SK-N-MC (cell line): Measurements from ENCODE around the gene PRKAR1B.

ENCODE experiments used
- DNase-seq: peaks from one replicate; pipeline ENCODE4 v3.0.0-alpha.2; 2011; ENCODE audit warnings: low read depth, low spot score
- H3K27ac ChIP-seq: fragments of 200-600 bp; sonication (generic); 2 replicates; pipeline ENCODE4 v1.5.1; 2016; ENCODE audit warnings: mixed run types
- H3K36me3 ChIP-seq: fragments of 200-600 bp; sonication (generic); 2 replicates; pipeline ENCODE4 v1.6.1; 2017; ENCODE audit warnings: antibody characterized with exemption, low read length, mixed read lengths; ENCODE audit not compliant: insufficient read depth
- H3K4me3 ChIP-seq: fragments of 200-600 bp; sonication (generic); 2 replicates; pipeline ENCODE4 v1.5.1; 2016
- H3K9ac ChIP-seq: fragments of 200-600 bp; sonication (generic); 2 replicates; pipeline ENCODE4 v1.8.0; 2017; ENCODE audit warnings: mixed run types, mixed read lengths; ENCODE audit not compliant: insufficient read length
- H3K9me3 ChIP-seq: fragments of 200-600 bp; sonication (generic); 2 replicates; pipeline ENCODE4 v1.6.1; 2017; ENCODE audit warnings: low read depth, mild to moderate bottlenecking, antibody characterized with exemption, low read length, moderate library complexity, mixed read lengths
- EZH2 ChIP-seq: fragments of 200-600 bp; sonication (generic); IDR thresholded peaks from one replicate; pipeline ENCODE4 v1.6.1; 2017; ENCODE audit warnings: antibody characterized with exemption
- FOXP2 ChIP-seq: optimal IDR thresholded peaks from 2 replicates; pipeline ENCODE3; 2011; ENCODE audit warnings: mild to moderate bottlenecking, moderate library complexity; ENCODE audit not compliant: insufficient read depth; ENCODE audit errors: extremely low read length, control extremely low read depth
- POLR2AphosphoS5 ChIP-seq: IDR thresholded peaks from 2 replicates; pipeline ENCODE4 v1.6.1; 2012; ENCODE audit warnings: mild to moderate bottlenecking, low read depth, low read length, borderline replicate concordance

The PRKAR1B gene

DNA sequence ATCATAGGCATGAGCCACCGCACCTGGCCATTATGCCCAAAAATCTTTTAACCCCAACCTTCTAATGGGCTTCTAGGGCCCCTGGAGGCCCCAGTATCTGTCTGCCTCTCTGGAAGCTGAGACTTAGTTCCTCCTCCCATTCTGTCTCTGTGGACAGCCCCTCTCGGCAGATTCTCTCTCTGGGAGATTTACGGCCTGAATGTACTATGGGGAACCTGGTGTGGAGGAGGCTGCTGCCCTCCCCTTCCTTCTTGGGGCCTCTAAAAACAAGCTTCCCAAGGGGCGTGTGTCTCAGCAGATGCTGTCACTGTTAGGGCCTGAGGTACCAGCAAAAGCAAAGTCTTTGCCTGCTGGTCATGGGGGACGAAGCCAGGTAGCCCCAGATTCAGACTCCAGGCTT, 35.8 kb upstream of the PRKAR1B start:
- Histone ChIP-seq H3K4me3 (no peak overlapping the region), H3K9me3 (no peaks in the 10 kb centered on the region), H3K9ac (no peak overlapping the region), H3K36me3 (peaks cover 56% of the 10 kb centered on the region), H3K27ac (no peak overlapping the region)
- DNase-seq, result no peak
- TF ChIP-seq EZH2 (no peak), FOXP2 (no peak), POLR2AphosphoS5 (no peak)

DNA sequence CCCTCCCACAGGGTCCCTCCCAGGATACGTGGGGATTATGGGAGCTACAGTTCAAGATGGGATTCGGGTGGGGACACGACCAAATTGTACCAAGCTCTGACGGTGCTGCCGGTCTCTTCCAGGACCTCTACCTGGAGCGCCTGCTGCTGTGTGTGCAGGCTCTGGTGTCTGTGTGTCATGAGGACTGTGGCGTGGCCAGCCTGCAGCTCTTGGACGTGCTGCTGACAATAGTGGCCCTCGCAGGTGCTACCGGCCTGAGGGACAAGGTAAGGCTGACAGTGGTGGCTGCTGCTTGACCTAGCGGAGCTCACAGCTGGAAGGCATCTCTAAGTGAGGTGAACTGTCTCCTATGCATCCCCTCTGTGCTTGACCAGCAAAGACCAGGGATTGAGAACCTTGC, 34.5 kb upstream of the PRKAR1B start:
- Histone ChIP-seq H3K4me3 (no peak overlapping the region), H3K36me3 (peaks cover 65% of the 10 kb centered on the region)
- no peak for TF ChIP-seq EZH2
- no peak for TF ChIP-seq POLR2AphosphoS5
- no peak for TF ChIP-seq FOXP2

DNA sequence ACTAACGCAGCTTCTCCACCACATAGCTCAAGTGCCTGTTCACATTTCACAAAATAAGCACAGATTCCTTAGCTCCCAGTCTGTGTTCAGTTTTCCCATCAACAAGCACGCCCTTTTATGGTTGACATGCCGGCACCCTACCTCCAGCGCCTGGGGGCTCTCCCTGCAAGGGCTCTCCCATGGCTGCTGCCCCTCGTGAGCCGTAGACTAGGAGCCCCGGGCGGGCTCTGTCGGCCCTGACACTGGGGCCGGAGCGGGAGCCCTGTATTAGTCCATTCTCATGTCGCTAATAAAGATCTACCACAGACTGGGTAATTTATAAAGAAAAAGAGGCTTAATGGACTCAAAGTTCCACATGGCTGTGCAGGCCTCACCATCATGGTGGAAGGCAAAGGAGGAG, 34.0 kb upstream of the PRKAR1B start:
- TF ChIP-seq EZH2 (no peak), FOXP2 (no peak), POLR2AphosphoS5 (no peak)
- H3K36me3 ChIP-seq, result peaks cover 70% of the 10 kb centered on the region
- H3K4me3 ChIP-seq, result no peak overlapping the region
- H3K9ac ChIP-seq, result no peak overlapping the region
- DNase-seq, result no peak
- H3K27ac ChIP-seq, result no peak overlapping the region
- no peaks in the 10 kb centered on the region for H3K9me3 ChIP-seq

More for the DNA sequence above, 34.5 kb upstream of the PRKAR1B start:
- H3K9me3 ChIP-seq, result no peaks in the 10 kb centered on the region
- DNase-seq, result no peak
- H3K9ac ChIP-seq, result no peak overlapping the region
- no peak overlapping the region for H3K27ac ChIP-seq

DNA sequence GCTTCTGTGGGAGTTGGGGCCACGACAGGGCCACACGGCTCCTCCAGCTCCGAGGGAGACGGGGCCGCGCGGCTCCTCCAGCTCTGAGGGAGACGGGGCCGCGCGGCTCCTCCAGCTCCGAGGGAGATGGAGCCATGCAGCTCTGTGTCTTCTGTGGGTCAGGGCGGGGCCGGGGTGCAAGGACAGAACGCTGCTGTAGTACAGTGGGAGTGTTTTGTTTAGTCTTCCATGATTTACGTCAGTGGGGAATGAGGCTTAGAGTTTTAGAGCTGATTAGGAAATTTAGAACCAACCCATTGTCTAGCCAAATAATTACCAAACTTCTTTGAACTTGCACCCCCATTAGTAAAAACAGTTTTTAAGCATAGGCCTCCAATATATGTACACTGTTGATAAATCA, 32.9 kb upstream of the PRKAR1B start:
- Histone ChIP-seq H3K9ac (no peak overlapping the region), H3K27ac (no peak overlapping the region), H3K36me3 (peaks cover 65% of the 10 kb centered on the region), H3K9me3 (no peaks in the 10 kb centered on the region), H3K4me3 (no peak overlapping the region)
- TF ChIP-seq POLR2AphosphoS5 (no peak), EZH2 (no peak), FOXP2 (no peak)
- DNase-seq, result no peak

DNA sequence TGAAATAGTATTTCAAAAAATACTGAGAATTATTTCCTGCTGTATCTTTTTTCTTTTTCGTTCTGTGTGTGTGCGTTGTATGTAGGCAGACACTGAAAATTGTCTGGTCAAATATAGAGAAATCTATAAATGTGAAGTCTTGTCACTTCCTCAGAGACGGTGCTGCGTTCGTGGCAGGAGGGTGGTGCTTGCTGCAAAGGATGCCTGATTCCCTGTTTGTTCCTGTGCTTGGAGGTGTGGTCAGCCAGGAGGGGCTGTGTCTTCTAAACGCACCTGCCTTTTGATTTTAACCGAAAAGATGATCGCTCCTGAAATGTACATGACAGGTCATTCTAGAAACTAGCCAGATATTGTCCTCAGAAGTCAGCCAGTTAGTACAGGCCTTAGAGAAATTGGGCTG, 32.5 kb upstream of the PRKAR1B start:
- TF ChIP-seq EZH2, result no peak
- TF ChIP-seq POLR2AphosphoS5, result no peak
- no peak for TF ChIP-seq FOXP2
- peaks cover 65% of the 10 kb centered on the region for H3K36me3 ChIP-seq
- H3K27ac ChIP-seq, result no peak overlapping the region
- H3K4me3 ChIP-seq, result no peak overlapping the region
- H3K9me3 ChIP-seq, result no peaks in the 10 kb centered on the region
- no peak overlapping the region for H3K9ac ChIP-seq
- DNase-seq, result no peak

DNA sequence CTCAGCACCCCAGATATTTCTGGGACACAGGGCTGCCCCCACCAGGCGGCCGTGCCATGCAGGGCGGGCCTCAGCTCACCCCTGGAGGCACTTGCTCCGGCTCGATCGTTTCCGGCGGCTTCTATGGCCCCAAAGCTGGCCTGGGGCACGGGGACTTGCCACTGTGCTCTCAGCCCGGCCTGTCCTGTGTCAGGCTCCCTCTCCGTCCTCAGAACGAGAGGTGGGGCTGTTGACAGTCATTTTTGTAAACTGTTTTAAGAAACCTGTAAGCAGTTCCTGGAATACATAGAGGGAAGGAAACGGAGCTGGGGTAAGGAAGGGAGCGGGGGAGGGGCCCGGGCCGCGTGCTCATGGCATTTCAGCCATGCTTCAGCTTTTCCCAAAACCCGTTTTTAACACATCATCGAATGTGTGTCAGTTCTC, 30.7 kb upstream of the PRKAR1B start:
- Histone ChIP-seq H3K4me3 (no peak overlapping the region), H3K27ac (no peak overlapping the region), H3K36me3 (peaks cover 53% of the 10 kb centered on the region), H3K9me3 (no peaks in the 10 kb centered on the region), H3K9ac (no peak overlapping the region)
- TF ChIP-seq EZH2, result no peak
- no peak for DNase-seq

DNA sequence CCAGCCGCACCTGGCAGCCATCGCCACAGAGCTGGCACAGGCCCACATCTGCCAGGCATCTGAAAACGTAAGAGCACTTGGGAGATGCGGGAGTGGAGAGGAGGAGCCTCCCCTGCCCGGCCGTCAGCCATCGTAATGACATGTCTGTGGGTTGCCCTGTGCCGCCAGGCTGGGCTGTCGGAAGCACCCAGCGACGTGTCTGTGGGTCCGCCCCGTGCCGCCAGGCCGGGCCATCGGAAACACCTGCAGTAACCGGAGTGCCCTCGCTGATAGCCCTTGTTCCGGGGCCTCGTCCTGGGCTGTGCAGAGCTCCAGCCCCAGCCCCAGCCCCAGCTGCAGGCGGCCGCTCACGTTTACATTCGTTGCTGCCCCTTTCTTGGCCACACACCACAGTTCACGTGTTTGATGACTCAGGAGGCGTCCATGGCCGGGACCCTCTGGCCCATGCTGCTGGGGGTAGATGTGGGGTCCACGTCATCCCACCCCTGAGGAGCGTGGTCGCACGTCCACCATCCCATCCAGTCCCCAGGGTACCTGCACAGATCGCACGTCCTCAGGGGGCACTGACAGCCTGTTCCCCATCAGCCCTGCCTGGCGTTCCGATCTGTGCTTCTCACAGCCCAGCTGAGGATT, 30.0 kb upstream of the PRKAR1B start:
- no peak for DNase-seq
- H3K9ac ChIP-seq, result no peak overlapping the region
- peaks cover 53% of the 10 kb centered on the region for H3K36me3 ChIP-seq
- H3K27ac ChIP-seq, result no peak overlapping the region
- no peak for TF ChIP-seq POLR2AphosphoS5
- no peak overlapping the region for H3K4me3 ChIP-seq
- H3K9me3 ChIP-seq, result no peaks in the 10 kb centered on the region

DNA sequence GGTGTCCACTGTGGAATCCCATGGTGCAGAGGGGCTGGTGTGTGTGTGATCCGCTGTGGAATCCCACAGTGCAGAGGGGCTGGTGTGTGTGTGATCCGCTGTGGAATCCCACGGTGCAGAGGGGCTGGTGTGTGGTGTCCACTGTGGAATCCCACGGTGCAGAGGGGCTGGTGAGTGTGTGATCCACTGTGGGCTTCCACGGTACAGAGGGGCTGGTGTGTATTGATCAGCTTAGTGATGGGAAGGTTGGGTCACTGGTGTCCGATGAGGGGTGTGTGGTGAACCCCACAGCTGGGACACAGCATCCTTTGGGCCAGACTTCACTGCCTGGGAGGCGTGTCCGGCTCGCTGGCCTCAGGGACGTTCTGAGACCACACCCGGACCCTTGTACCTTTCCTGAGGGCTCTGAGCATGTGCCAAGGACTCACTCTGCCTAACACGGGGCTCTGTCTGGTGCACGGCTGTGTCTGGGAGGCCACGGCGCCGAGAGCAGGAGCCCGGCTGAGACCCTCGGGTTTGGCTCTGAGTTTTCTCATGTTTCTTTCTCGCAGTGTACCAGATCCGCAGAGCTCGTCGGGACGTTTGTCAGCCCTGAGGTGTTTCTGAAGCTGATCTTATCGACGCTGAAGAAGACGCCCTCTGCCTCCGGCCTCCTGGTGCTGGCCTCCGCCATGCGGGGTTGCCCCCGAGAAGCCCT, 29.3 kb upstream of the PRKAR1B start:
- no peak for DNase-seq
- H3K36me3 ChIP-seq, result peaks cover 48% of the 10 kb centered on the region

DNA sequence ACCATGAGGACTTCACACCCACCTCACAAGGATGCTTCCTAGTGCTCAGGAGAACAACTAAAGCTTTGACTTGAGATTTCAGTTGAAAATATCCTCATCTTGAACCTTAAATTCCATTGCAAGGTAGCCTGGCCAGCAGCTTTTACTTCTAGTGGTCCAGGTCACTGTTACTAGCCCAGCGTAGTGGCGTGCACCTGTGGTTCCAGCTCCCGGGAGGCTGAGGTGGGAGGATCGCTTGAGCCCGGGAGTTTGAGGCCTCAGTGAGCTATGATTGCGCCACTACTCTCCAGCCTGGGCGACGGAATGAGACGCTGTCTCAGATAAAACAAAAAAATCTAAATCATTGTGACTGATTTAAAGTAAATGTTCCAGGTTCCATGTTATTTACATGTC, 28.3 kb upstream of the PRKAR1B start:
- TF ChIP-seq FOXP2, result no peak
- no peak for TF ChIP-seq EZH2
- no peak for TF ChIP-seq POLR2AphosphoS5
- Histone ChIP-seq H3K9me3 (no peaks in the 10 kb centered on the region), H3K36me3 (peaks cover 46% of the 10 kb centered on the region), H3K27ac (no peak overlapping the region), H3K9ac (no peak overlapping the region), H3K4me3 (no peak overlapping the region)
- DNase-seq, result no peak

More for the DNA sequence above, 29.3 kb upstream of the PRKAR1B start:
- no peaks in the 10 kb centered on the region for H3K9me3 ChIP-seq
- no peak for TF ChIP-seq EZH2
- TF ChIP-seq POLR2AphosphoS5, result no peak
- TF ChIP-seq FOXP2, result no peak
- H3K27ac ChIP-seq, result no peak overlapping the region
- no peak overlapping the region for H3K4me3 ChIP-seq
- no peak overlapping the region for H3K9ac ChIP-seq
